Ovary (tissue), 9 donors: Measurements from ENCODE around the gene SH2D6. TPM values are rescaled to one million over a fixed set of nuclear protein-coding genes. Genes with fewer than 3 reads are reported as not detected.

Experiments used
- DNase-seq, 5 donors: peaks; one replicate each; pipeline ENCODE4 v3.0.0-alpha.2; 2019 to 2020
- H3K27ac ChIP-seq, 2 donors: fragments of 200-600 bp; one replicate each; pipeline versions ENCODE4 v1.5.1 to v1.8.0; 2019 to 2022
- H3K27me3 ChIP-seq: fragments of 200-600 bp; one replicate; pipeline ENCODE4 v1.8.0; 2022
- H3K36me3 ChIP-seq: fragments of 200-600 bp; sonication (generic); one replicate; pipeline ENCODE4 v1.5.1; 2019
- H3K4me1 ChIP-seq: one replicate; pipeline ENCODE4 v1.8.1; 2013; ENCODE audit warnings: mild to moderate bottlenecking, moderate library complexity; ENCODE audit not compliant: insufficient read depth
- H3K4me3 ChIP-seq: fragments of 200-600 bp; sonication (generic); one replicate; pipeline ENCODE4 v1.5.1; 2017
- H3K9me3 ChIP-seq, 2 donors: fragments of 200-600 bp in 1 of 2; sonication (generic) in 1 of 2; one replicate each; pipeline versions ENCODE4 v1.5.1 to v1.8.1; 2013 to 2019; ENCODE audit warnings: mild to moderate bottlenecking in 1 of 2, moderate library complexity in 1 of 2
- CTCF ChIP-seq, 3 donors: fragments of 450-650 bp in 2 of 3; fragments of 200-600 bp in 1 of 3; IDR thresholded peaks; one replicate each; pipeline versions ENCODE4 v1.5.1 to v1.8.0; 2016 to 2022; ENCODE audit warnings: antibody characterized with exemption in 3 of 3, mild to moderate bottlenecking in 1 of 3
- EP300 ChIP-seq: sonication (generic); formaldehyde crosslinking; IDR thresholded peaks from one replicate; pipeline ENCODE4 v1.6.1; 2017; ENCODE audit warnings: antibody characterized with exemption
- POLR2A ChIP-seq: fragments of 450-650 bp; IDR thresholded peaks from one replicate; pipeline ENCODE4 v1.6.1; 2017; ENCODE audit warnings: antibody characterized with exemption, mild to moderate bottlenecking, moderate library complexity
- WGBS, 3 donors: extraction: QIAGEN DNeasy Blood & Tissue Kit in 1 of 3; methylation state at CpG; one replicate each; pipeline versions ENCODE4 v1.1.5 to v1.1.7; 2013 to 2017; 5-methylcytosine and 5-hydroxymethylcytosine counted together
- intact Hi-C, 4 donors: fragments of 100-400 bp; cut with DNase I; formaldehyde crosslinking; loops; one replicate each; pipeline versions ENCODE4 v1.11.0 to v1.15.1; 2022 to 2023
- polyA plus RNA-seq, 2 donors: library from polyadenylated mRNA; stranded (reverse); fragments of 200-250 nt in 1 of 2; fragments of 350-450 nt in 1 of 2; fragmentation: Illumina TruSeq in 1 of 2; extraction: RNeasy Lipid Tissue Mini Kit (QIAGEN cat#74804) in 1 of 2; gene quantifications; one replicate each; pipeline ENCODE4 v1.2.3, GENCODE V29; 2013 to 2014
- total RNA-seq, 7 donors: library from RNA; depleted of rRNA in 2 of 7; stranded (reverse); fragments of >200 nt in 2 of 7; fragmentation: NEBNext Ultra II Directional in 3 of 7; extraction: Animal tissue kit (Norgen Biotek cat#: 25700) in 3 of 7; gene quantifications; one replicate each; pipeline versions ENCODE4 v1.1.0 to v1.2.4, GENCODE V29; 2016 to 2023
- donor health status: DM: no; HTN: no; CAD: no; lungs with moderate emphysema.
- donor health status: DM: no; HTN: no; CAD: no.
- donor health status: Bipolar disorder and iron deficiency.
- donor health status: DM: yes; HTN: yes; CAD: no.
- donor health status: DM: no; HTN: no; CAD: no.
- donor health status: DM: yes; HTN: yes; CAD: no.

SH2D6 gene
- total and polyA plus RNA-seq, 9 donors, result 0.12 to 1.9 (median 0.41) TPM; not detected in 5

GRCh38 chr2:85419009-85419675 lies 628 bp downstream of the SH2D6 start:
- TF ChIP-seq CTCF (IDR thresholded peaks at IDR 0.05), result no peak
- no peak for TF ChIP-seq EP300
- no peak for TF ChIP-seq POLR2A
- H3K36me3 ChIP-seq, result no peaks in the 10 kb centered on the region
- H3K27ac ChIP-seq, result peak overlapping the region; percentile 71 to 87
- DNase-seq, result peak in 2 of 5 donors; percentile 31 to 54
- H3K27me3 ChIP-seq, result no peaks in the 10 kb centered on the region
- 39 to 44% (median 42%) methylated on average over 16 to 17 of the region's 17 CpGs for WGBS, 3 donors
- no peaks in the 10 kb centered on the region for H3K9me3 ChIP-seq
- H3K4me1 ChIP-seq, result peaks cover 5% of the 10 kb centered on the region
- peak overlapping the region; percentile 65 for H3K4me3 ChIP-seq
- intact Hi-C loops, result no loop called here

- TF ChIP-seq EP300 (no peak), CTCF (IDR thresholded peaks at IDR 0.05) (peak; percentile 100), POLR2A (peak; percentile 45)
- Histone ChIP-seq H3K9me3 (no peaks in the 10 kb centered on the region), H3K4me1 (peaks cover 5% of the 10 kb centered on the region), H3K36me3 (no peaks in the 10 kb centered on the region), H3K27ac (peak overlapping the region; percentile 58 to 68), H3K27me3 (no peaks in the 10 kb centered on the region), H3K4me3 (no peak overlapping the region)
- intact Hi-C loops, result loop anchor here (1.0 to 5.0 kb wide), 4 partner anchors 118 to 132 kb away; partner anchors contain the start of gene MAT2A (in 1 of the 4)
- WGBS, 3 donors, result 8 to 18% (median 14%) methylated on average over 22 of the region's 22 CpGs
- peak; percentile 84 to 93 (median 89) for DNase-seq
These were observed 2.2 kb downstream of the SH2D6 start for GRCh38 chr2:85420536-85421259.

- Histone ChIP-seq H3K4me3 (no peak overlapping the region), H3K9me3 (no peaks in the 10 kb centered on the region), H3K4me1 (peaks cover 5% of the 10 kb centered on the region), H3K27me3 (no peaks in the 10 kb centered on the region), H3K27ac (peak overlapping the region; percentile 58 to 68), H3K36me3 (no peaks in the 10 kb centered on the region)
- no peak for TF ChIP-seq CTCF (IDR thresholded peaks at IDR 0.05)
- no peak for TF ChIP-seq EP300
- no peak for TF ChIP-seq POLR2A
- intact Hi-C loops, result loop anchor here in 3 of 4 donors (1.0 to 5.0 kb wide), 4 partner anchors 117 to 131 kb away; partner anchors contain the start of gene MAT2A (in 1 of the 3)
- no peak for DNase-seq
- WGBS, 3 donors, result 58 to 65% (median 60%) methylated on average over 13 of the region's 13 CpGs
These were observed 3.0 kb downstream of the SH2D6 start for GRCh38 chr2:85421260-85422071.

GRCh38 chr2:85422072-85422457 lies 3.6 kb downstream of the SH2D6 start:
- H3K9me3 ChIP-seq, result no peaks in the 10 kb centered on the region
- WGBS, 3 donors, result 85 to 97% (median 95%) methylated on average over 2 of the region's 2 CpGs
- DNase-seq, result no peak
- intact Hi-C loops, result loop anchor here in 1 of 4 donors (5.0 kb wide), 1 partner anchor 130 kb away; no protein-coding TSS in a partner anchor
- peaks cover 5% of the 10 kb centered on the region for H3K4me1 ChIP-seq
- no peak overlapping the region for H3K27ac ChIP-seq
- TF ChIP-seq EP300 (no peak), POLR2A (no peak), CTCF (IDR thresholded peaks at IDR 0.05) (no peak)
- no peak overlapping the region for H3K4me3 ChIP-seq
- no peaks in the 10 kb centered on the region for H3K27me3 ChIP-seq
- H3K36me3 ChIP-seq, result no peaks in the 10 kb centered on the region
